Liver (tissue), 9 donors: Measurements from ENCODE around the gene SLC44A2. TPM values are rescaled to one million over a fixed set of nuclear protein-coding genes. Genes with fewer than 3 reads are reported as not detected.

ENCODE experiments used
- DNase-seq: peaks from one replicate; pipeline ENCODE4 v3.0.0-alpha.2; 2017; ENCODE audit warnings: low spot score
- H3K27ac ChIP-seq, 2 donors: one replicate each; pipeline ENCODE4 v1.7.0; 2013; ENCODE audit warnings: inconsistent platforms in 2 of 2, low read length in 2 of 2, control low read depth in 1 of 2, low read depth in 1 of 2, mild to moderate bottlenecking in 1 of 2
- H3K27me3 ChIP-seq, 4 donors: one replicate each; pipeline versions ENCODE4 v1.6.1 to v1.7.0; 2013; ENCODE audit warnings: low read length in 3 of 4, inconsistent platforms in 1 of 4, mild to moderate bottlenecking in 1 of 4, moderate library complexity in 1 of 4; ENCODE audit not compliant: control insufficient read depth in 4 of 4, insufficient read depth in 4 of 4
- H3K36me3 ChIP-seq, 4 donors: one replicate each; pipeline versions ENCODE4 v1.6.1 to v1.7.0; 2013; ENCODE audit warnings: low read length in 3 of 4, mild to moderate bottlenecking in 3 of 4, low read depth in 1 of 4, moderate library complexity in 1 of 4; ENCODE audit not compliant: control insufficient read depth in 4 of 4, insufficient read depth in 3 of 4
- H3K4me1 ChIP-seq, 4 donors: one replicate each; pipeline versions ENCODE4 v1.6.1 to v1.7.0; 2013; ENCODE audit warnings: low read length in 3 of 4, mild to moderate bottlenecking in 3 of 4, moderate library complexity in 1 of 4; ENCODE audit not compliant: control insufficient read depth in 4 of 4, insufficient read depth in 4 of 4
- H3K4me3 ChIP-seq, 3 donors: one replicate each; pipeline versions ENCODE4 v1.6.1 to v1.7.0; 2013; ENCODE audit warnings: low read length in 3 of 3, control low read depth in 1 of 3, low read depth in 1 of 3, mild to moderate bottlenecking in 1 of 3
- H3K9ac ChIP-seq, 2 donors: one replicate each; pipeline ENCODE4 v1.7.0; 2013; ENCODE audit warnings: low read length in 2 of 2, mild to moderate bottlenecking in 2 of 2, moderate library complexity in 2 of 2, control low read depth in 1 of 2, low read depth in 1 of 2
- H3K9me3 ChIP-seq, 4 donors: one replicate each; pipeline versions ENCODE4 v1.6.1 to v1.7.0; 2013; ENCODE audit warnings: low read length in 3 of 4; ENCODE audit not compliant: control insufficient read depth in 4 of 4
- EGR1 ChIP-seq, 2 donors: IDR thresholded peaks; 2 replicates each; pipeline ENCODE4 v1.6.1; 2016 to 2018; ENCODE audit warnings: antibody characterized with exemption in 2 of 2, low read depth in 2 of 2
- FOXA1 ChIP-seq: IDR thresholded peaks from 2 replicates; pipeline ENCODE4 v1.6.1; 2016; ENCODE audit warnings: antibody characterized with exemption
- FOXA2 ChIP-seq: IDR thresholded peaks from 2 replicates; pipeline ENCODE4 v1.6.1; 2016; ENCODE audit warnings: antibody characterized with exemption
- GABPA ChIP-seq, 2 donors: IDR thresholded peaks in 1 of 2; conservative IDR thresholded peaks in 1 of 2; 2 replicates each; pipeline ENCODE4 v1.6.1; 2016; ENCODE audit warnings: antibody characterized with exemption in 2 of 2, mild to moderate bottlenecking in 1 of 2, moderate library complexity in 1 of 2
- HNF4A ChIP-seq, 2 donors: conservative IDR thresholded peaks; 2 replicates each; pipeline ENCODE4 v1.6.1; 2016; ENCODE audit warnings: antibody characterized with exemption in 2 of 2, mild to moderate bottlenecking in 2 of 2
- HNF4G ChIP-seq: IDR thresholded peaks from 2 replicates; pipeline ENCODE4 v1.6.1; 2016; ENCODE audit warnings: antibody characterized with exemption
- JUND ChIP-seq, 2 donors: IDR thresholded peaks; 2 replicates each; pipeline ENCODE4 v1.6.1; 2016; ENCODE audit warnings: antibody characterized with exemption in 2 of 2
- NR2F2 ChIP-seq: IDR thresholded peaks from 2 replicates; pipeline ENCODE4 v1.6.1; 2016; ENCODE audit warnings: antibody characterized with exemption
- RAD21 ChIP-seq, 2 donors: IDR thresholded peaks; 2 replicates each; pipeline ENCODE4 v1.6.1; 2016; ENCODE audit warnings: antibody characterized with exemption in 2 of 2, mild to moderate bottlenecking in 2 of 2
- RXRA ChIP-seq, 2 donors: IDR thresholded peaks; 2 replicates each; pipeline ENCODE4 v1.6.1; 2017 to 2018; ENCODE audit warnings: antibody characterized with exemption in 2 of 2, mild to moderate bottlenecking in 1 of 2
- SP1 ChIP-seq: IDR thresholded peaks from 2 replicates; pipeline ENCODE4 v1.6.1; 2018; ENCODE audit warnings: antibody characterized with exemption, mild to moderate bottlenecking
- TAF1 ChIP-seq: conservative IDR thresholded peaks from 2 replicates; pipeline ENCODE4 v1.6.1; 2016; ENCODE audit warnings: antibody characterized with exemption, mild to moderate bottlenecking
- YY1 ChIP-seq: IDR thresholded peaks from 2 replicates; pipeline ENCODE4 v1.6.1; 2016; ENCODE audit warnings: antibody characterized with exemption, mild to moderate bottlenecking
- WGBS: extraction: QIAGEN DNeasy Blood & Tissue Kit; methylation state at CpG from one replicate; pipeline ENCODE4 v1.1.7; 2013; 5-methylcytosine and 5-hydroxymethylcytosine counted together
- polyA plus RNA-seq, 2 donors: library from polyadenylated mRNA; stranded (reverse) in 1 of 2; unstranded in 1 of 2; fragments of 200-250 nt in 1 of 2; fragments of >200 nt in 1 of 2; fragmentation: Nextera tagmentation in 1 of 2; extraction: Ambion mirVana in 1 of 2; gene quantifications; one replicate each; pipeline versions ENCODE4 v1.2.1 to v1.2.3, GENCODE V29; 2013 to 2015
- total RNA-seq, 2 donors: library from RNA; depleted of rRNA; stranded (reverse); fragments of >200 nt; gene quantifications; one replicate each; pipeline ENCODE4 v1.2.3, GENCODE V29; 2014
- TF ChIP-seq, protein P1 (sequence below): IDR thresholded peaks from 2 replicates; pipeline ENCODE4 v1.6.1; 2016; ENCODE audit warnings: antibody characterized with exemption
- TF ChIP-seq, protein P2 (sequence below): IDR thresholded peaks from 2 replicates; pipeline ENCODE4 v1.6.1; 2016; ENCODE audit warnings: antibody characterized with exemption
- TF ChIP-seq, protein P3 (sequence below): fragments of 150-350 bp; IDR thresholded peaks from 2 replicates; pipeline ENCODE4 v1.5.1; 2017; ENCODE audit warnings: improper control_type of control experiment, low read depth, low read length; ENCODE audit not compliant: missing input control
- TF ChIP-seq, protein P4 (sequence below): IDR thresholded peaks from 2 replicates; pipeline ENCODE4 v1.6.1; 2016; ENCODE audit warnings: antibody characterized with exemption, mild to moderate bottlenecking
- TF ChIP-seq, protein P5 (sequence below): IDR thresholded peaks from 2 replicates; pipeline ENCODE4 v1.6.1; 2016; ENCODE audit warnings: antibody characterized with exemption
- donor health status: healthy.
- donor health status: healthy.
- donor health status: healthy.
- donor health status: healthy.
- donor health status: healthy.

The SLC44A2 gene
- total and polyA plus RNA-seq, 4 donors = 12.0 to 21.6 (median 13.4) TPM

DNA sequence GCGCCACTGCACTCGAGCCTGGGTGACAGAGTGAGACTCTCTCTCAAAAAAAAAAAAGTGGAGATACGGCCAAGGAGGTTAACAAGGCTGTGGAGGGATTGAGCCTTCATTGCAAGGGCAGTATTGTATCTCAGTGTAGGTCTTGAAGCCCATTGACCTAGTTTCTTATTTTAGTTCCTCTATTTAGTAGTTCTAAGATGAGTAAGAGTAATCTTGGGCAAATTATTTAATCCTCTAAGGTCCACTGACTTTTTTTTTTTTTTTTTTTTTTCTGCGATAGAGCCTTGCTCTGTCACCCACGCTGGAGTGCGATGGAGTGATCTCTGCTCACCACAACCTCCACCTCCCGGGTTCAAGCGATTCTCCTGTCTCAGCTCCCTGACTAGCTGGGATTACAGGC is 14.5 kb downstream of the SLC44A2 start:
- H3K4me1 ChIP-seq = peaks cover 0 to 14% (median 3%) of the 10 kb centered on the region in 4 donors
- TF ChIP-seq NR2F2 (no peak), GABPA (IDR thresholded peaks at IDR 0.05 in 1 of 2, conservative IDR thresholded peaks at IDR 0.05 in 1 of 2) (no peak), FOXA1 (no peak), EGR1 (IDR thresholded peaks at IDR 0.05; ENCODE audit: low read depth in 2 of 2) (no peak), TAF1 (no peak), RXRA (IDR thresholded peaks at IDR 0.05) (no peak), RAD21 (IDR thresholded peaks at IDR 0.05) (no peak), SP1 (no peak), HNF4G (no peak), FOXA2 (no peak)
- TF ChIP-seq, protein P1, sequence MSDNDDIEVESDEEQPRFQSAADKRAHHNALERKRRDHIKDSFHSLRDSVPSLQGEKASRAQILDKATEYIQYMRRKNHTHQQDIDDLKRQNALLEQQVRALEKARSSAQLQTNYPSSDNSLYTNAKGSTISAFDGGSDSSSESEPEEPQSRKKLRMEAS = no peak
- TF ChIP-seq, protein P2, sequence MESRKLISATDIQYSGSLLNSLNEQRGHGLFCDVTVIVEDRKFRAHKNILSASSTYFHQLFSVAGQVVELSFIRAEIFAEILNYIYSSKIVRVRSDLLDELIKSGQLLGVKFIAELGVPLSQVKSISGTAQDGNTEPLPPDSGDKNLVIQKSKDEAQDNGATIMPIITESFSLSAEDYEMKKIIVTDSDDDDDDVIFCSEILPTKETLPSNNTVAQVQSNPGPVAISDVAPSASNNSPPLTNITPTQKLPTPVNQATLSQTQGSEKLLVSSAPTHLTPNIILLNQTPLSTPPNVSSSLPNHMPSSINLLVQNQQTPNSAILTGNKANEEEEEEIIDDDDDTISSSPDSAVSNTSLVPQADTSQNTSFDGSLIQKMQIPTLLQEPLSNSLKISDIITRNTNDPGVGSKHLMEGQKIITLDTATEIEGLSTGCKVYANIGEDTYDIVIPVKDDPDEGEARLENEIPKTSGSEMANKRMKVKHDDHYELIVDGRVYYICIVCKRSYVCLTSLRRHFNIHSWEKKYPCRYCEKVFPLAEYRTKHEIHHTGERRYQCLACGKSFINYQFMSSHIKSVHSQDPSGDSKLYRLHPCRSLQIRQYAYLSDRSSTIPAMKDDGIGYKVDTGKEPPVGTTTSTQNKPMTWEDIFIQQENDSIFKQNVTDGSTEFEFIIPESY = no peak
- TF ChIP-seq, protein P3, sequence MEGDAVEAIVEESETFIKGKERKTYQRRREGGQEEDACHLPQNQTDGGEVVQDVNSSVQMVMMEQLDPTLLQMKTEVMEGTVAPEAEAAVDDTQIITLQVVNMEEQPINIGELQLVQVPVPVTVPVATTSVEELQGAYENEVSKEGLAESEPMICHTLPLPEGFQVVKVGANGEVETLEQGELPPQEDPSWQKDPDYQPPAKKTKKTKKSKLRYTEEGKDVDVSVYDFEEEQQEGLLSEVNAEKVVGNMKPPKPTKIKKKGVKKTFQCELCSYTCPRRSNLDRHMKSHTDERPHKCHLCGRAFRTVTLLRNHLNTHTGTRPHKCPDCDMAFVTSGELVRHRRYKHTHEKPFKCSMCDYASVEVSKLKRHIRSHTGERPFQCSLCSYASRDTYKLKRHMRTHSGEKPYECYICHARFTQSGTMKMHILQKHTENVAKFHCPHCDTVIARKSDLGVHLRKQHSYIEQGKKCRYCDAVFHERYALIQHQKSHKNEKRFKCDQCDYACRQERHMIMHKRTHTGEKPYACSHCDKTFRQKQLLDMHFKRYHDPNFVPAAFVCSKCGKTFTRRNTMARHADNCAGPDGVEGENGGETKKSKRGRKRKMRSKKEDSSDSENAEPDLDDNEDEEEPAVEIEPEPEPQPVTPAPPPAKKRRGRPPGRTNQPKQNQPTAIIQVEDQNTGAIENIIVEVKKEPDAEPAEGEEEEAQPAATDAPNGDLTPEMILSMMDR = no peak
- H3K9ac ChIP-seq = no peak overlapping the region
- peaks cover 0 to 2% (median 2%) of the 10 kb centered on the region in 4 donors for H3K36me3 ChIP-seq
- no peak overlapping the region for H3K27ac ChIP-seq
- H3K4me3 ChIP-seq = no peak overlapping the region
- DNase-seq = no peak
- no peaks in the 10 kb centered on the region for H3K9me3 ChIP-seq
- no peaks in the 10 kb centered on the region for H3K27me3 ChIP-seq
- WGBS = 93% methylated on average over 8 of the region's 8 CpGs

DNA sequence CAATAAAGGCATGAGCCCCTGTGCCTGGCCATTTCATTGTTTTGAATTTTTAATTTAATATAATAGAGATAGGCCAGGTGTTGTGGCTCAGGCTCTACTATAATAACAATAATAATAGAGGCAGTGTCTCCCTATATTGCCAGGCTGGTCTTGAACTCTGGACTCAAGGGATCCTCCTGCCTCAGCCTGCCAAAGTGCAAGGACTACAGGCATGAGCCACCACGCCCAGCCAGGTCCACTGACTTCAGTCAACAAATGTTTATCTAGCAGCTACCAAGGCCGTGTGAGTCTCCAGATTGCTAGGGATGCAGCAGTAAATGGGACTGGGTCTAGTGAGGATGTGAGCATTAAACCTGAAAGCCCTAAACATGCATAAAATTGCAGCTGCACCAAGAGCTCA is 15.0 kb downstream of the SLC44A2 start:
- DNase-seq = no peak
- Histone ChIP-seq H3K27ac (no peak overlapping the region), H3K4me1 (peaks cover 0 to 10% (median 1%) of the 10 kb centered on the region in 4 donors), H3K36me3 (peaks cover 0 to 2% (median 2%) of the 10 kb centered on the region in 4 donors), H3K4me3 (no peak overlapping the region), H3K9ac (no peak overlapping the region), H3K9me3 (no peaks in the 10 kb centered on the region), H3K27me3 (no peaks in the 10 kb centered on the region)
- TF ChIP-seq RAD21 (IDR thresholded peaks at IDR 0.05) (no peak), FOXA2 (no peak), GABPA (IDR thresholded peaks at IDR 0.05 in 1 of 2, conservative IDR thresholded peaks at IDR 0.05 in 1 of 2) (no peak), HNF4G (no peak), HNF4A (conservative IDR thresholded peaks at IDR 0.05) (no peak), YY1 (no peak), FOXA1 (no peak), SP1 (no peak), TAF1 (no peak), JUND (IDR thresholded peaks at IDR 0.05) (no peak), RXRA (IDR thresholded peaks at IDR 0.05) (no peak), NR2F2 (no peak), EGR1 (IDR thresholded peaks at IDR 0.05; ENCODE audit: low read depth in 2 of 2) (no peak)
- TF ChIP-seq, protein P4, sequence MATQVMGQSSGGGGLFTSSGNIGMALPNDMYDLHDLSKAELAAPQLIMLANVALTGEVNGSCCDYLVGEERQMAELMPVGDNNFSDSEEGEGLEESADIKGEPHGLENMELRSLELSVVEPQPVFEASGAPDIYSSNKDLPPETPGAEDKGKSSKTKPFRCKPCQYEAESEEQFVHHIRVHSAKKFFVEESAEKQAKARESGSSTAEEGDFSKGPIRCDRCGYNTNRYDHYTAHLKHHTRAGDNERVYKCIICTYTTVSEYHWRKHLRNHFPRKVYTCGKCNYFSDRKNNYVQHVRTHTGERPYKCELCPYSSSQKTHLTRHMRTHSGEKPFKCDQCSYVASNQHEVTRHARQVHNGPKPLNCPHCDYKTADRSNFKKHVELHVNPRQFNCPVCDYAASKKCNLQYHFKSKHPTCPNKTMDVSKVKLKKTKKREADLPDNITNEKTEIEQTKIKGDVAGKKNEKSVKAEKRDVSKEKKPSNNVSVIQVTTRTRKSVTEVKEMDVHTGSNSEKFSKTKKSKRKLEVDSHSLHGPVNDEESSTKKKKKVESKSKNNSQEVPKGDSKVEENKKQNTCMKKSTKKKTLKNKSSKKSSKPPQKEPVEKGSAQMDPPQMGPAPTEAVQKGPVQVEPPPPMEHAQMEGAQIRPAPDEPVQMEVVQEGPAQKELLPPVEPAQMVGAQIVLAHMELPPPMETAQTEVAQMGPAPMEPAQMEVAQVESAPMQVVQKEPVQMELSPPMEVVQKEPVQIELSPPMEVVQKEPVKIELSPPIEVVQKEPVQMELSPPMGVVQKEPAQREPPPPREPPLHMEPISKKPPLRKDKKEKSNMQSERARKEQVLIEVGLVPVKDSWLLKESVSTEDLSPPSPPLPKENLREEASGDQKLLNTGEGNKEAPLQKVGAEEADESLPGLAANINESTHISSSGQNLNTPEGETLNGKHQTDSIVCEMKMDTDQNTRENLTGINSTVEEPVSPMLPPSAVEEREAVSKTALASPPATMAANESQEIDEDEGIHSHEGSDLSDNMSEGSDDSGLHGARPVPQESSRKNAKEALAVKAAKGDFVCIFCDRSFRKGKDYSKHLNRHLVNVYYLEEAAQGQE = no peak
- TF ChIP-seq, protein P5, sequence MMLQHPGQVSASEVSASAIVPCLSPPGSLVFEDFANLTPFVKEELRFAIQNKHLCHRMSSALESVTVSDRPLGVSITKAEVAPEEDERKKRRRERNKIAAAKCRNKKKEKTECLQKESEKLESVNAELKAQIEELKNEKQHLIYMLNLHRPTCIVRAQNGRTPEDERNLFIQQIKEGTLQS = no peak
- TF ChIP-seq, protein P1 = no peak
- TF ChIP-seq, protein P3 = no peak
- TF ChIP-seq, protein P2 = no peak
- 59% methylated on average over 2 of the region's 2 CpGs for WGBS
